SK-N-SH (cell line): ENCODE measurements around the gene WWOX. TPM values are rescaled to one million over a fixed set of nuclear protein-coding genes. Genes with fewer than 3 reads are reported as not detected.

Experiments
- CTCF ChIA-PET: fragments of 300-600, 350-600 bp; formaldehyde crosslinking; extraction: SDS; loops from one replicate; lab custom pipeline; 2021; lab: Yijun Ruan, JAX
- POLR2A ChIA-PET: fragments of 350-600 bp; sonication (Branson Sonifier 250); formaldehyde crosslinking; extraction: SDS; loops from one replicate; lab custom pipeline; 2020; ENCODE audit warnings: antibody characterized with exemption, inconsistent platforms; lab: Yijun Ruan, JAX
- DNase-seq: peaks from one replicate; pipeline ENCODE4 v3.0.0; 2012
- H2AFZ ChIP-seq: fragments of 200-600 bp; sonication (generic); 2 replicates; pipeline ENCODE4 v1.8.1; 2016; ENCODE audit warnings: antibody characterized with exemption, mild to moderate bottlenecking, low read depth
- H3F3A ChIP-seq: fragments of 200-600 bp; sonication (generic); replicated peaks from 2 replicates; pipeline ENCODE3; 2016; ENCODE audit warnings: antibody characterized with exemption, mild to moderate bottlenecking; ENCODE audit not compliant: insufficient read depth
- H3K27ac ChIP-seq, 2 experiments: fragments of 200-500 bp in 1 of 2; fragments of 200-600 bp in 1 of 2; sonication (Bioruptor generic) in 1 of 2; sonication (generic), shearing (Covaris generic) in 1 of 2; 2 replicates each; pipeline versions ENCODE4 v1.5.1 to v1.6.1; 2014 to 2016; ENCODE audit warnings: low read depth in 2 of 2, inconsistent platforms in 1 of 2, low read length in 1 of 2, mild to moderate bottlenecking in 1 of 2, mixed read lengths in 1 of 2
- H3K27me3 ChIP-seq: fragments of 200-600 bp; sonication (generic), shearing (Covaris generic); 2 replicates; pipeline ENCODE4 v1.6.1; 2016; ENCODE audit warnings: mixed run types; ENCODE audit not compliant: insufficient read depth
- H3K36me3 ChIP-seq, 2 experiments: fragments of 200-500 bp in 1 of 2; fragments of 200-600 bp in 1 of 2; sonication (Bioruptor generic) in 1 of 2; sonication (generic) in 1 of 2; replicated peaks in 1 of 2; 2 replicates each; pipeline versions ENCODE3 to v1.5.1; 2014 to 2016; ENCODE audit warnings: low read length in 1 of 2, mild to moderate bottlenecking in 1 of 2; ENCODE audit not compliant: insufficient read depth in 2 of 2, control insufficient read depth in 1 of 2
- H3K4me1 ChIP-seq, 2 experiments: fragments of 200-500 bp in 1 of 2; fragments of 200-600 bp in 1 of 2; sonication (Bioruptor generic) in 1 of 2; sonication (generic), shearing (Covaris generic) in 1 of 2; 2 replicates each; pipeline versions ENCODE4 v1.5.1 to v1.6.1; 2014 to 2016; ENCODE audit warnings: low read depth in 1 of 2, low read length in 1 of 2, mixed run types in 1 of 2; ENCODE audit not compliant: insufficient read depth in 2 of 2, control insufficient read depth in 1 of 2
- H3K4me2 ChIP-seq: fragments of 200-600 bp; sonication (generic), shearing (Covaris generic); 2 replicates; pipeline ENCODE4 v1.6.1; 2017; ENCODE audit warnings: mixed run types
- H3K4me3 ChIP-seq, 2 experiments: fragments of 200-500 bp in 1 of 2; fragments of 200-600 bp in 1 of 2; sonication (Bioruptor generic) in 1 of 2; sonication (generic), shearing (Covaris generic) in 1 of 2; 2 replicates each; pipeline versions ENCODE4 v1.5.1 to v1.8.1; 2014 to 2016; ENCODE audit warnings: low read depth in 2 of 2, inconsistent platforms in 1 of 2, low read length in 1 of 2, mild to moderate bottlenecking in 1 of 2, mixed read lengths in 1 of 2, moderate library complexity in 1 of 2
- H3K79me2 ChIP-seq: fragments of 200-600 bp; sonication (generic); 2 replicates; pipeline ENCODE4 v1.8.1; 2017; ENCODE audit warnings: mild to moderate bottlenecking; ENCODE audit not compliant: insufficient read depth
- H3K9ac ChIP-seq: fragments of 200-600 bp; sonication (generic); 2 replicates; pipeline ENCODE4 v1.6.1; 2017; ENCODE audit warnings: mixed run types
- H3K9me2 ChIP-seq: fragments of 200-600 bp; sonication (generic); 2 replicates; pipeline ENCODE4 v1.6.1; 2017; ENCODE audit warnings: mixed run types
- H3K9me3 ChIP-seq: fragments of 200-600 bp; sonication (generic); 2 replicates; pipeline ENCODE4 v1.6.1; 2017; ENCODE audit warnings: mixed run types, mild to moderate bottlenecking, moderate library complexity
- H4K20me1 ChIP-seq: fragments of 200-600 bp; sonication (generic); 2 replicates; pipeline ENCODE4 v1.6.1; 2017; ENCODE audit warnings: mild to moderate bottlenecking, mixed run types; ENCODE audit not compliant: insufficient read depth
- EP300 ChIP-seq, 2 experiments: IDR thresholded peaks; 2 replicates each; pipeline versions ENCODE4 v1.4.0 to v1.6.1; 2012; ENCODE audit warnings: borderline replicate concordance in 1 of 2, low read depth in 1 of 2, low read length in 1 of 2
- EZH2phosphoT487 ChIP-seq: fragments of 200-600 bp; sonication (generic); IDR thresholded peaks from 2 replicates; pipeline ENCODE4 v1.6.1; 2017; ENCODE audit warnings: low read depth, mixed run types, mild to moderate bottlenecking, antibody characterized with exemption, moderate library complexity, borderline replicate concordance
- FOXJ3 ChIP-seq: sonication (generic); formaldehyde crosslinking; IDR thresholded peaks from 2 replicates; pipeline ENCODE4 v1.5.1; 2020; ENCODE audit warnings: mild to moderate bottlenecking, missing genetic modification reagents
- MEF2A ChIP-seq: IDR thresholded peaks from 2 replicates; pipeline ENCODE4 v1.4.0; 2012; ENCODE audit warnings: low read depth, borderline replicate concordance
- MXI1 ChIP-seq: IDR thresholded peaks from 2 replicates; pipeline ENCODE4 v1.6.1; 2012; ENCODE audit warnings: mild to moderate bottlenecking, low read depth, low read length, improper control_type of control experiment
- NFIC ChIP-seq: IDR thresholded peaks from 2 replicates; pipeline ENCODE4 v1.4.0; 2012; ENCODE audit warnings: borderline replicate concordance
- NRF1 ChIP-seq: IDR thresholded peaks from 2 replicates; pipeline ENCODE4 v1.6.1; 2012; ENCODE audit warnings: low read depth, mild to moderate bottlenecking, low read length
- POLR2AphosphoS5 ChIP-seq: IDR thresholded peaks from 2 replicates; pipeline ENCODE4 v1.6.1; 2012; ENCODE audit warnings: low read depth, low read length
- RAD21 ChIP-seq: IDR thresholded peaks from 2 replicates; pipeline ENCODE4 v1.6.1; 2012; ENCODE audit warnings: mild to moderate bottlenecking, low read length
- RCOR1 ChIP-seq: fragments of 150-350 bp; IDR thresholded peaks from 2 replicates; pipeline ENCODE4 v1.6.1; 2017; ENCODE audit warnings: antibody characterized with exemption, low read length
- RFX5 ChIP-seq: IDR thresholded peaks from 2 replicates; pipeline ENCODE4 v1.6.1; 2012; ENCODE audit warnings: mild to moderate bottlenecking, improper control_type of control experiment, low read length
- RXRA ChIP-seq: IDR thresholded peaks from 2 replicates; pipeline ENCODE4 v1.4.0; 2012; ENCODE audit warnings: low read depth, mild to moderate bottlenecking, borderline replicate concordance
- SIN3A ChIP-seq: IDR thresholded peaks from 2 replicates; pipeline ENCODE4 v1.6.1; 2012; ENCODE audit warnings: low read depth, mild to moderate bottlenecking, low read length, moderate library complexity, borderline replicate concordance
- TAF1 ChIP-seq: IDR thresholded peaks from 2 replicates; pipeline ENCODE4 v1.6.1; 2012; ENCODE audit warnings: low read depth, mild to moderate bottlenecking, low read length, moderate library complexity, borderline replicate concordance
- TCF12 ChIP-seq: IDR thresholded peaks from 2 replicates; pipeline ENCODE4 v1.4.0; 2012
- TEAD4 ChIP-seq: IDR thresholded peaks from 2 replicates; pipeline ENCODE4 v1.4.0; 2012; ENCODE audit warnings: mild to moderate bottlenecking, borderline replicate concordance; ENCODE audit not compliant: insufficient read depth
- USF1 ChIP-seq: IDR thresholded peaks from 2 replicates; pipeline ENCODE4 v1.4.0; 2012; ENCODE audit warnings: low read depth, borderline replicate concordance
- WGBS: methylation state at CpG from one replicate; pipeline ENCODE4 v1.1.6; 2017; ENCODE audit warnings: low lambda C conversion rate; 5-methylcytosine and 5-hydroxymethylcytosine counted together
- polyA plus RNA-seq, 3 experiments: library from polyadenylated mRNA; depleted of rRNA; stranded (reverse); fragments of >200 nt; gene quantifications; 2 replicates each; pipeline ENCODE4 v1.2.3, GENCODE V29; 2012
- TF ChIP-seq, protein P1 (sequence below): IDR thresholded peaks from 2 replicates; pipeline ENCODE4 v1.4.0; 2012; ENCODE audit warnings: low read depth
- TF ChIP-seq, protein P2 (sequence below): IDR thresholded peaks from 2 replicates; pipeline ENCODE4 v1.6.1; 2012; ENCODE audit warnings: mild to moderate bottlenecking, low read depth, low read length, moderate library complexity
- TF ChIP-seq, protein P3 (sequence below): fragments of 150-350 bp; IDR thresholded peaks from 2 replicates; pipeline ENCODE4 v1.6.1; 2016; ENCODE audit warnings: mild to moderate bottlenecking, low read depth, low read length

WWOX gene
- polyA plus RNA-seq, 1 of the 3 experiments (the other 2 are of a cell fraction) = 10.8 TPM

- H3K4me2 ChIP-seq = no peak overlapping the region
- WGBS = 61% methylated on average over 17 of the region's 17 CpGs
- H3K4me3 ChIP-seq = no peak overlapping the region
- H3K36me3 ChIP-seq = no peaks in the 10 kb centered on the region
- no peak for DNase-seq
- H4K20me1 ChIP-seq = no peaks in the 10 kb centered on the region
- no peaks in the 10 kb centered on the region for H3K27me3 ChIP-seq
- no peaks in the 10 kb centered on the region for H3F3A ChIP-seq
- POLR2A ChIA-PET = no interaction called here
- H3K27ac ChIP-seq = no peak overlapping the region
- H3K79me2 ChIP-seq = no peaks in the 10 kb centered on the region
- H3K4me1 ChIP-seq = no peaks in the 10 kb centered on the region; a peak in 1 of 4 replicates
- H3K9ac ChIP-seq = no peak overlapping the region
- no peaks in the 10 kb centered on the region for H3K9me3 ChIP-seq
- H3K9me2 ChIP-seq = no peaks in the 10 kb centered on the region
- H2AFZ ChIP-seq = no peak overlapping the region
- CTCF ChIA-PET = interaction anchor here (1.5 kb wide), 1 partner anchor 32 kb away, joined by 4 read pairs; no protein-coding TSS in a partner anchor
- TF ChIP-seq RCOR1 (no peak), RAD21 (no peak), MXI1 (no peak), TCF12 (no peak), RXRA (no peak), TEAD4 (no peak), EZH2phosphoT487 (no peak), FOXJ3 (CRISPR knock-in tag) (no peak), POLR2AphosphoS5 (no peak), USF1 (no peak), MEF2A (no peak), RFX5 (no peak), TAF1 (no peak), SIN3A (no peak), NFIC (no peak), NRF1 (no peak), EP300 (IDR thresholded peaks at IDR 0.05; ENCODE audit: borderline replicate concordance in 1 of 2, low read depth in 1 of 2, low read length in 1 of 2) (no peak)
- TF ChIP-seq, protein P1, sequence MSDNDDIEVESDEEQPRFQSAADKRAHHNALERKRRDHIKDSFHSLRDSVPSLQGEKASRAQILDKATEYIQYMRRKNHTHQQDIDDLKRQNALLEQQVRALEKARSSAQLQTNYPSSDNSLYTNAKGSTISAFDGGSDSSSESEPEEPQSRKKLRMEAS = no peak
- TF ChIP-seq, protein P2, sequence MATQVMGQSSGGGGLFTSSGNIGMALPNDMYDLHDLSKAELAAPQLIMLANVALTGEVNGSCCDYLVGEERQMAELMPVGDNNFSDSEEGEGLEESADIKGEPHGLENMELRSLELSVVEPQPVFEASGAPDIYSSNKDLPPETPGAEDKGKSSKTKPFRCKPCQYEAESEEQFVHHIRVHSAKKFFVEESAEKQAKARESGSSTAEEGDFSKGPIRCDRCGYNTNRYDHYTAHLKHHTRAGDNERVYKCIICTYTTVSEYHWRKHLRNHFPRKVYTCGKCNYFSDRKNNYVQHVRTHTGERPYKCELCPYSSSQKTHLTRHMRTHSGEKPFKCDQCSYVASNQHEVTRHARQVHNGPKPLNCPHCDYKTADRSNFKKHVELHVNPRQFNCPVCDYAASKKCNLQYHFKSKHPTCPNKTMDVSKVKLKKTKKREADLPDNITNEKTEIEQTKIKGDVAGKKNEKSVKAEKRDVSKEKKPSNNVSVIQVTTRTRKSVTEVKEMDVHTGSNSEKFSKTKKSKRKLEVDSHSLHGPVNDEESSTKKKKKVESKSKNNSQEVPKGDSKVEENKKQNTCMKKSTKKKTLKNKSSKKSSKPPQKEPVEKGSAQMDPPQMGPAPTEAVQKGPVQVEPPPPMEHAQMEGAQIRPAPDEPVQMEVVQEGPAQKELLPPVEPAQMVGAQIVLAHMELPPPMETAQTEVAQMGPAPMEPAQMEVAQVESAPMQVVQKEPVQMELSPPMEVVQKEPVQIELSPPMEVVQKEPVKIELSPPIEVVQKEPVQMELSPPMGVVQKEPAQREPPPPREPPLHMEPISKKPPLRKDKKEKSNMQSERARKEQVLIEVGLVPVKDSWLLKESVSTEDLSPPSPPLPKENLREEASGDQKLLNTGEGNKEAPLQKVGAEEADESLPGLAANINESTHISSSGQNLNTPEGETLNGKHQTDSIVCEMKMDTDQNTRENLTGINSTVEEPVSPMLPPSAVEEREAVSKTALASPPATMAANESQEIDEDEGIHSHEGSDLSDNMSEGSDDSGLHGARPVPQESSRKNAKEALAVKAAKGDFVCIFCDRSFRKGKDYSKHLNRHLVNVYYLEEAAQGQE = no peak
- TF ChIP-seq, protein P3, sequence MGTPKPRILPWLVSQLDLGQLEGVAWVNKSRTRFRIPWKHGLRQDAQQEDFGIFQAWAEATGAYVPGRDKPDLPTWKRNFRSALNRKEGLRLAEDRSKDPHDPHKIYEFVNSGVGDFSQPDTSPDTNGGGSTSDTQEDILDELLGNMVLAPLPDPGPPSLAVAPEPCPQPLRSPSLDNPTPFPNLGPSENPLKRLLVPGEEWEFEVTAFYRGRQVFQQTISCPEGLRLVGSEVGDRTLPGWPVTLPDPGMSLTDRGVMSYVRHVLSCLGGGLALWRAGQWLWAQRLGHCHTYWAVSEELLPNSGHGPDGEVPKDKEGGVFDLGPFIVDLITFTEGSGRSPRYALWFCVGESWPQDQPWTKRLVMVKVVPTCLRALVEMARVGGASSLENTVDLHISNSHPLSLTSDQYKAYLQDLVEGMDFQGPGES = no peak
- TF ChIP-seq, all 33 proteins: peak for 0
Measured at GRCh38 chr16:79013930-79014660, 914.6 kb downstream of the WWOX start.
